ENCODE data around the gene CIAO2B. TPM values are rescaled to one million over a fixed set of nuclear protein-coding genes. Genes with fewer than 3 reads are reported as not detected.
A peak's percentile ranks its signal among the peaks of the same experiment; 100 is the strongest.

CIAO2B gene
- polyA plus RNA-seq, 3 donors: 121 to 140 (median 132) TPM

DNA sequence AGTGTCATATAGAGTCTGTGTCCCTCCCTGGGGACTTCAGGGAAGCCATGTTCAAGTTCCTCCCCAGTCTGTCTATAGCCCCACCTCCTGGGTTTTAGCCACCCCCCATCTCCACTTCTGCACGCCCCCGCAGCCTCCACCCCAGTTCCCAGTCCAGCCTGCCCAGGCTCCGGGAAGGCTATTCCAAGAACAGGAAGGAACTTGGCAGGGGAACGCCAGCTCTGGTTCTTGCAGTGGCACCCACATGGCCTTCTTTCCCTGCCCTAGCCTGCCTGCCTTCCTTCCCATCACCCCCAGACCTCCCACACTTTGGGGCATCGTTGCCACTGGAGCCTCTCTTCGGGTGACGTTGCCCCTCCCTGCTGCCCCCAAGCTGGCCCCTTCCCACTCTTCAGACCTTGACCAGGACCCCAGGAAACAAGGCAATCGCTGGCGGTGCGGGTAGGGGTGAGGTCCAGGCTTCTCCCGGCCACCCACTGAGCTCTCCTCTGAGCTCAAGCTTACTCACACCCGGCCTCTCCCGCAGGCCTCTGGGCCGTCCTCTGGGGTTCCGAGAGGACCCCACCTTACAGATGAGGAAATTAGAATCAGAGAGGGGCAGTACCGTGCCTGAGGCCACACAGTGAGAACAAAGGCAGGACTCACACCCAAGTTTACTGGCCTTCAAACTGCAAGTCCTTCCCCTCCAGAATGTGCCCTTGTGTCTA is 45.0 kb upstream of the CIAO2B start:
- Histone ChIP-seq H3K9ac (ENCODE audit: insufficient read depth, low read length, poor library complexity, severe bottlenecking) (no peak overlapping the region), H4K20me1 (ENCODE audit: insufficient read depth, low read length) (no peaks in the 10 kb centered on the region), H3K79me2 (ENCODE audit: insufficient read depth, low read length) (no peaks in the 10 kb centered on the region), H2AFZ (ENCODE audit: insufficient read depth, low read depth, low read length, poor library complexity, severe bottlenecking) (no peak overlapping the region), H3K4me1 (ENCODE audit: control insufficient read depth in 1 of 2, insufficient read depth in 2 of 2, low read length in 2 of 2) (no peaks in the 10 kb centered on the region), H3K4me3 (replicated peaks in 1 of 3; ENCODE audit: low read depth in 2 of 3, low read length in 3 of 3) (no peak overlapping the region), H3K27ac (ENCODE audit: low read depth in 1 of 2, low read length in 2 of 2) (no peak overlapping the region), H3K27me3 (ENCODE audit: control insufficient read depth in 2 of 2, insufficient read depth in 2 of 2, low read length in 2 of 2) (peaks cover 0 to 6% of the 10 kb centered on the region in 2 donors), H3K36me3 (replicated peaks in 1 of 2; ENCODE audit: control insufficient read depth in 1 of 2, insufficient read depth in 2 of 2, low read length in 2 of 2) (no peaks in the 10 kb centered on the region), H3K4me2 (replicated peaks; ENCODE audit: extremely low read depth, low read length, poor library complexity, severe bottlenecking) (no peak overlapping the region), H3K9me3 (replicated peaks in 1 of 2; ENCODE audit: control insufficient read depth in 1 of 2, insufficient read depth in 1 of 2, low read length in 2 of 2) (no peaks in the 10 kb centered on the region)
- WGBS (ENCODE audit: insufficient coverage): 67% methylated on average over 8 of the region's 16 CpGs
- intact Hi-C loops (cut with micrococcal nuclease): no loop called here
- Mint-ChIP-seq H3K27me3 (ENCODE audit: low read depth in 3 of 3) (peaks cover 17 to 28% (median 20%) of the 10 kb centered on the region in 3 donors), H3K4me3 (no peak overlapping the region), H3K9me3 (no peaks in the 10 kb centered on the region), H3K36me3 (no peaks in the 10 kb centered on the region), H3K4me1 (peaks cover 7% of the 10 kb centered on the region), H3K27ac (no peak overlapping the region)
- TF ChIP-seq, protein P1, sequence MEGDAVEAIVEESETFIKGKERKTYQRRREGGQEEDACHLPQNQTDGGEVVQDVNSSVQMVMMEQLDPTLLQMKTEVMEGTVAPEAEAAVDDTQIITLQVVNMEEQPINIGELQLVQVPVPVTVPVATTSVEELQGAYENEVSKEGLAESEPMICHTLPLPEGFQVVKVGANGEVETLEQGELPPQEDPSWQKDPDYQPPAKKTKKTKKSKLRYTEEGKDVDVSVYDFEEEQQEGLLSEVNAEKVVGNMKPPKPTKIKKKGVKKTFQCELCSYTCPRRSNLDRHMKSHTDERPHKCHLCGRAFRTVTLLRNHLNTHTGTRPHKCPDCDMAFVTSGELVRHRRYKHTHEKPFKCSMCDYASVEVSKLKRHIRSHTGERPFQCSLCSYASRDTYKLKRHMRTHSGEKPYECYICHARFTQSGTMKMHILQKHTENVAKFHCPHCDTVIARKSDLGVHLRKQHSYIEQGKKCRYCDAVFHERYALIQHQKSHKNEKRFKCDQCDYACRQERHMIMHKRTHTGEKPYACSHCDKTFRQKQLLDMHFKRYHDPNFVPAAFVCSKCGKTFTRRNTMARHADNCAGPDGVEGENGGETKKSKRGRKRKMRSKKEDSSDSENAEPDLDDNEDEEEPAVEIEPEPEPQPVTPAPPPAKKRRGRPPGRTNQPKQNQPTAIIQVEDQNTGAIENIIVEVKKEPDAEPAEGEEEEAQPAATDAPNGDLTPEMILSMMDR (IDR thresholded peaks at IDR 0.05): no peak
- no peak for DNase-seq

DNA sequence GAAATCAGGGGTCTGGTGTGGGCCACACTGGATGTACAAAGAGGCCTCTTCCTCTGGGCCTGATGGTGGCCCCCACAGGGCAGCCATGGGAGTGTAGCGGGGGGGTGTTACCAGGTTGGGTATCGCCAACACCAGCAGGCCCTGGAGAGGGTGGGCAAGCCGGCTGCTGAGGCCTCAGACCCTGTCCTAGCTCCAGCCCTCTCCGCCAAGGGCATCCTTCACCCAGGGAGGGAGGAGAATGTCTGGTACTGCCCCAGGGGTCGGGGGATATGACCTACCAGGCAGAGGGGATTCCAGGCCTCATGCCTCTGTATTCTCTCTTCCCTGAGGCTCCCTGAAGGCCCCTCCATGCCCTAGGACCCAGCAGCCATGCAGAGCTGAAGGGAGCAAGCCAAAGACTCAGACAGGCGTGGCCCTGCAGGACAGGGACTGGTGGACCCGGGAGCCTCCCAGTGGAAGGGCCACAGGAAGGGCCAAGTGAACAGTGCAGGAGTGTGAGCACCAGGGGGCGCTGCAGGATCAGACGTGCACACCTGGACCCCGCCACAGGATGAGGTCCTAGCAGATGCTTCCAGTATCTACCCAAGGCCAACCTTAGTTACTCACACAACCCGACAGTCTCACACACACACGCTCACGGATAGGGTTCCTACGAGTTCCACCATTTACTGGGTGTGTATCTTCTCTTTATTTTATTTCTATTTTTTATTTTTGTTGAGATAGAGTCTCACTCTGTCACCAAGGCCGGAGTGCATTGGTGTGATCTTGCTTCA is 43.3 kb upstream of the CIAO2B start:
- 46% methylated on average over 8 of the region's 15 CpGs for WGBS (ENCODE audit: insufficient coverage)
- no peaks in the 10 kb centered on the region for H3K9me3 ChIP-seq (replicated peaks in 1 of 2; ENCODE audit: control insufficient read depth in 1 of 2, insufficient read depth in 1 of 2, low read length in 2 of 2)
- Mint-ChIP-seq H3K4me1 (peaks cover 7% of the 10 kb centered on the region), H3K27ac (no peak overlapping the region), H3K36me3 (no peaks in the 10 kb centered on the region), H3K27me3 (ENCODE audit: low read depth in 3 of 3) (peaks cover 17 to 33% (median 20%) of the 10 kb centered on the region in 3 donors), H3K4me3 (no peak overlapping the region), H3K9me3 (no peaks in the 10 kb centered on the region)
- no peak overlapping the region for H3K4me2 ChIP-seq (replicated peaks; ENCODE audit: extremely low read depth, low read length, poor library complexity, severe bottlenecking)
- no peaks in the 10 kb centered on the region for H3K79me2 ChIP-seq (ENCODE audit: insufficient read depth, low read length)
- peaks cover 0 to 6% of the 10 kb centered on the region in 2 donors for H3K27me3 ChIP-seq (ENCODE audit: control insufficient read depth in 2 of 2, insufficient read depth in 2 of 2, low read length in 2 of 2)
- no peaks in the 10 kb centered on the region for H4K20me1 ChIP-seq (ENCODE audit: insufficient read depth, low read length)
- DNase-seq: peak; percentile 72 to 83 (median 81)
- H3K9ac ChIP-seq (ENCODE audit: insufficient read depth, low read length, poor library complexity, severe bottlenecking): no peak overlapping the region
- no peak overlapping the region for H2AFZ ChIP-seq (ENCODE audit: insufficient read depth, low read depth, low read length, poor library complexity, severe bottlenecking)
- no peaks in the 10 kb centered on the region for H3K4me1 ChIP-seq (ENCODE audit: control insufficient read depth in 1 of 2, insufficient read depth in 2 of 2, low read length in 2 of 2)
- no peaks in the 10 kb centered on the region for H3K36me3 ChIP-seq (replicated peaks in 1 of 2; ENCODE audit: control insufficient read depth in 1 of 2, insufficient read depth in 2 of 2, low read length in 2 of 2)
- no peak overlapping the region for H3K4me3 ChIP-seq (replicated peaks in 1 of 3; ENCODE audit: low read depth in 2 of 3, low read length in 3 of 3)
- no peak overlapping the region for H3K27ac ChIP-seq (ENCODE audit: low read depth in 1 of 2, low read length in 2 of 2)
- intact Hi-C loops (cut with micrococcal nuclease): loop anchor here (2.0 kb wide), 1 partner anchor 177 kb away; no protein-coding TSS in a partner anchor
- TF ChIP-seq, protein P1 (IDR thresholded peaks at IDR 0.05): peak; percentile 97
